ENCODE measurements around the gene MMP25.

- TF ChIP-seq, protein P1, sequence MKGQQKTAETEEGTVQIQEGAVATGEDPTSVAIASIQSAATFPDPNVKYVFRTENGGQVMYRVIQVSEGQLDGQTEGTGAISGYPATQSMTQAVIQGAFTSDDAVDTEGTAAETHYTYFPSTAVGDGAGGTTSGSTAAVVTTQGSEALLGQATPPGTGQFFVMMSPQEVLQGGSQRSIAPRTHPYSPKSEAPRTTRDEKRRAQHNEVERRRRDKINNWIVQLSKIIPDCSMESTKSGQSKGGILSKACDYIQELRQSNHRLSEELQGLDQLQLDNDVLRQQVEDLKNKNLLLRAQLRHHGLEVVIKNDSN (IDR thresholded peaks at IDR 0.05; ENCODE audit: borderline replicate concordance, extremely low read length, insufficient read depth, low read depth, low read length) = no peak
- TF ChIP-seq EZH2 (IDR thresholded peaks at IDR 0.05; ENCODE audit: borderline replicate concordance, control insufficient read depth, low read depth, low read length) (no peak), JUND (IDR thresholded peaks at IDR 0.05; ENCODE audit: low read depth, low read length) (no peak), CTCF (IDR thresholded peaks at IDR 0.05 in 2 of 3, conservative IDR thresholded peaks at IDR 0.05 in 1 of 3; ENCODE audit: control insufficient read depth in 2 of 3, extremely low read depth in 1 of 3, insufficient read depth in 1 of 3, low read depth in 3 of 3, low read length in 3 of 3) (no peak), ZNF592 (IDR thresholded peaks at IDR 0.05) (no peak), ETV6 (conservative IDR thresholded peaks at IDR 0.05 in 1 of 2, IDR thresholded peaks at IDR 0.05 in 1 of 2; ENCODE audit: borderline replicate concordance in 1 of 2, low read depth in 1 of 2) (no peak)
Observed at GRCh38 chr16:3096362-3096761, 50.0 kb downstream of the MMP25 start.
